ENCODE measurements around the gene FANCG.

Gene FANCG

GRCh38 chr9:35104586-35104985 lies 24.8 kb upstream of the FANCG start:
- no peak for DNase-seq (ENCODE audit: extremely low read depth in 1 of 2, low read depth in 1 of 2)

GRCh38 chr9:35103660-35104191 lies 24.0 kb upstream of the FANCG start:
- DNase-seq (ENCODE audit: extremely low read depth in 1 of 2, low read depth in 1 of 2), result no peak

- DNase-seq (ENCODE audit: extremely low read depth in 1 of 2, low read depth in 1 of 2), result peak; percentile 80 to 84
Measured at GRCh38 chr9:35102769-35103659, 23.3 kb upstream of the FANCG start, which contains the start of gene STOML2. Gene STOML2 (minus strand): TSS chr9:35103131. CDS start chr9:35103094, 37 bp downstream.

DNA sequence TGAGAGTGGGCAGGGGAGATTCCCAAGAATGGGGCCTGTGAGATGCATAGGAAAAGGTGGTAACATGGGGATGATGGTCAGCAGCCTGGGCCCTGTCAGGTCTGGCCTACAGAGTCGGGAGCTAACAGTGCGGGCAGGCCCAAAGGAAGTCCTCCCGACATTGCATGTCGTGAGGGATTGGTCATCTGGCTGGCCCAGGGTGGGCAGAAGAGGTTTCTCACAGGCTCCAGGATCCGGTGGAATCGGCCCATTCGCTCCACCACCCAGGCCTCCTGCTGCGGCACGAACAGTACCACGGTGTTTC lies 22.7 kb upstream of the FANCG start:
- no peak for DNase-seq (ENCODE audit: extremely low read depth in 1 of 2, low read depth in 1 of 2)

- no peak for DNase-seq (ENCODE audit: extremely low read depth in 1 of 2, low read depth in 1 of 2)
Measured at GRCh38 chr9:35097573-35097972, 17.8 kb upstream of the FANCG start.

DNA sequence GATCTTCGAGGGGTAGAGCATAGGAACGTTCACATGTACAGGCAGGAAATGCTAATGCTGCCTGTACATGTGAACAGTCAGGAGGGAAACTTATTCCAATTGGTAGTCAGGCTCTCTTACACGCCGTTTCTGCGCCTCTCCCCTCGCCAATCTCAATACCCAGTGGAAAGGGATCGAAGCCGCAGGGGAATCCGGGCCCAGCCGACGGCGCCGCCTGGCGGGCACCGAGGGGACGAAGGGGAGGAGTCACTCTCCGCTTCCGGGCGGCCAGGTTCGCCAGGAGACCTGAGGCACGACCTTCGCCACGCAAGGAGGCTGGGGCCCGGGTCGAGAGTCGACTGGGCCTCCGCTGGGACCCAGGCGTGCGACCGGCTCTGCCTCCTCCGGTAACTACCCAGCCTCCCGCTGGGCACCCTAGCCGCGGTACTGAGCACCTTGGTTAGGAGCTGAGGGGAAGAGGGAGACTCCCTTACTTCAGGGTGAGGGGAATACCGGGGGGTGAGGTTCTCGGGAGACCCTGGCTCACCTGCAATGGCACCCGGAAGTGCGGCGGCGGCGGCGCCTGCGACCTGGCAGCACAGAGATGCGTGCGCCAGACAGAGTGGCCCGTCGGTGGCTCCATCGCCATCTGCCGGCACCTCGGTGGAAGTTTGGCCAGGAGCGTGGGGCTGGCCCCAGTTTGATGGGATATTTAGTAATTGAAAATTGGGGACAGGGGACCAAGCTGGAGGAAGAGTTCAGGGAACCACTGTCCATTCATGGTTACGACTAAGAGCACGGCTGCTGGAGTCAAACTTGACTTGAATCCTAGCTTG lies 16.5 kb upstream of the FANCG start, which contains the start of gene PIGO:
Gene PIGO, minus strand, starts transcription at position 557 of the 815 bp plus-strand sequence. CDS start 1,026 bp downstream, outside the sequence.
- DNase-seq (ENCODE audit: extremely low read depth in 1 of 2, low read depth in 1 of 2), result peak; percentile 69 to 81

DNA sequence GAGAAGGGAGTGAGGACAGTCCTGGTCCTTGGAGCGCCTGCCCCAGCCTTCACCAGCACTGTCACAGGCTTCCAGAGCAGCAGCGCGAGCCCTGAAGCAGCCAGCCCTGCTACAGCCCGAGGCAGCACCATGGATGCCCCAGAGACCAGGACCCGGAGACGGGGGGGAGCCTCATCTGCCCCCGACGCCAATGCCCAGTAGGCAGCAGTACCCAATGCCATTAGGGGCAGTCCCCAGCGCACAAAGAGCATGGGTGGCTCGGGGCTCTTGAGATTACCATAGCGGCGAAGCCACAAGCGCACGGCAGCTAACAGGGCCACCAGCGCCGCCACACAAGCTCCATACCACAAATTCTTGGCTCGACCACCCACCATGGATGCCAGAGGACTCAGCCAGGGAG lies 11.8 kb upstream of the FANCG start:
- no peak for DNase-seq (ENCODE audit: extremely low read depth in 1 of 2, low read depth in 1 of 2)

GRCh38 chr9:35089434-35089833 lies 9.7 kb upstream of the FANCG start:
- no peak for DNase-seq (ENCODE audit: extremely low read depth in 1 of 2, low read depth in 1 of 2)

- DNase-seq (ENCODE audit: extremely low read depth in 1 of 2, low read depth in 1 of 2), result no peak
Measured at GRCh38 chr9:35085078-35085477, 5.3 kb upstream of the FANCG start.

DNA sequence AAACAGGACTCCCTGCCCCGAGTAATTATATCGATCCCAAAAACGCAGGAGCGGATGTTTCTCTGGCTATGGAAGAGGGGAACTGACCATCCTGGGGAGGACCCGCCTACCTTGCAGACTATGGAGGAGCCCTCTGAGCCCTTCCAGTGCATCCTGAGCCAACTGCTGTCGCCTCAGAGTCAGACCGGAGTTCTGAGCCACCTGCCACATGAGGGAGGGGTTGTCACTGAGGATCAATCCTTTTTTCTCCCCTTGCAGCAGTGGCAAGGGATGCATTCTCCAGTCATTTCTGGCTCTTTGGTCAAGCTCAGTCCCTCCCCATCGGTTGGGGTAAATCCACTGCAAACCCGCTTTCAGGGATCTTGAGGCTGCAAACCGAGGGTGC lies 709 bp downstream of the FANCG start:
- DNase-seq (ENCODE audit: extremely low read depth in 1 of 2, low read depth in 1 of 2), result no peak

- no peak for DNase-seq (ENCODE audit: extremely low read depth in 1 of 2, low read depth in 1 of 2)
Measured at GRCh38 chr9:35078066-35078465, 1.7 kb downstream of the FANCG start.

DNA sequence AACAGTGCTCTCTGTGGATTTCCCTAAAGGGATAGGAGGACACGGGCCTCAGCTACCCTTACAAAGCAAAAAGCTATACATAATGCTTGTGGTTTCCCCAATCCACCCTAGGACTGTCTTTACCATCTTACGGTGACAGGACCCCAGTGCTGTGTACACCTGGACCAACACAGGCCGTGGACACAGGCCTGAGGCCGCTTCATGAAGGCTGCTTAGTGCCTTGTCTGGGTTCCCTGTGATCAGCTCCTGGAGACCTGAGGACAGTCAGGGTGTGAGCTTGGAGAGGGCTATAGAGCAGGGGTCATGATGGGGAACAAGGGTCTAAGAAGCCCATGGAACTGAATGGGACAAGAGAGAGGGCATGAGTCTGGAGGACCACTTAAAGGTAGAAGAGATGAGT lies 2.9 kb downstream of the FANCG start:
- DNase-seq (ENCODE audit: extremely low read depth in 1 of 2, low read depth in 1 of 2), result no peak

DNA sequence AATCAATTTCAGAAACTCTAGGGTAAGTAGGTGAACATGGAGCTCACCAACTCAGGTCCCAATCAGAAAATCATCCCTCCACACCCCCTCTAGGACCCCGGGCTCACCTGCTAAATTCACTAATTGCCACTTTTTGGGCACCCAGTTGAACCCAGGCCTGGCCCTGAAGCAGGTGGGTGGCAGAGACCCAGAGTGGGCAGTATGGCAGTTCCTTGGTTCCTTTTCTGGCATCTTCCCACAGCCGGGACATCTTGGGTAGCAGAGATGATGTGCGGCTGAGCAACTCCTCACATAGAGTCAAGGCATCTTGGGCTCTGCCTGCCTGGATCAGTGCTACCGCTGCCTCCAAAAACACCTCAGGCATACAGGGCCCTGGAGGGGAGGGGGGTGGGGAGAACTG lies 4.4 kb downstream of the FANCG start:
- DNase-seq (ENCODE audit: extremely low read depth in 1 of 2, low read depth in 1 of 2), result no peak

DNA sequence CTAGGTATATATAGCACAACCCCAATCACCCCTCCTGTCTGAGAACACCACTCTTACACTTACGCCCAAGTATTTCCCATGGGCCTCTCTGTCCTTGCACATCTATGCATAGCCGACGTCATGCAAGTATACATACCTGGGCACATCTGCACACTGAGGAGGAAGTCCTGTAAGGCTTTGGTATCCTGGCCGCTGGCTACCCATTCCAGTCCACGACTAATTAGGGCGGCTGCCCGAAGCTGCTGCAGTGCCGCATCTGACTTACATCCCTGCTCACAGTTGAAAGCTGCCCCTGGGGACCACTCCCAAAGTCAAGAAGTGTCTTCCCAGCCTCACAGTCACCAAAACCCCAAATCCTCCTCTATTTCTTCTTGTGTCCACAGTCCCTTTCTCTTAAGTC lies 5.0 kb downstream of the FANCG start:
- DNase-seq (ENCODE audit: extremely low read depth in 1 of 2, low read depth in 1 of 2), result no peak

GRCh38 chr9:35074141-35074540 lies 5.6 kb downstream of the FANCG start:
- no peak for DNase-seq (ENCODE audit: extremely low read depth in 1 of 2, low read depth in 1 of 2)

DNA sequence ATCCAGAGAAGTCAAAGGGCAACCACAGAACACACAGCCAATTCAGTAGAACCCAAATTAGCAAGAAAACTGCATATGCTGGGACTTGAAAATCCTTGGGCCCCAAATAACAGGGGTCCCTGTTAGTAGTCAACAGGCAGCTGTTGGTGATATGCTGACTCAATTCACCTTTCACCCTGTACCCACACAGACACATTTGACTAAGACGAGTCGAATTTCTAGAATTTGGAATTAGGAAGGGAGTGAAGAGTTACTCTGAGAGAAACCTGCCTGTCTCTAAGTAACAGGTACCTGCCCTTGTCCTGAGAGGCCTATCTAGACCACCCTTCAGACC lies 6.5 kb downstream of the FANCG start:
- DNase-seq (ENCODE audit: extremely low read depth in 1 of 2, low read depth in 1 of 2), result no peak

DNA sequence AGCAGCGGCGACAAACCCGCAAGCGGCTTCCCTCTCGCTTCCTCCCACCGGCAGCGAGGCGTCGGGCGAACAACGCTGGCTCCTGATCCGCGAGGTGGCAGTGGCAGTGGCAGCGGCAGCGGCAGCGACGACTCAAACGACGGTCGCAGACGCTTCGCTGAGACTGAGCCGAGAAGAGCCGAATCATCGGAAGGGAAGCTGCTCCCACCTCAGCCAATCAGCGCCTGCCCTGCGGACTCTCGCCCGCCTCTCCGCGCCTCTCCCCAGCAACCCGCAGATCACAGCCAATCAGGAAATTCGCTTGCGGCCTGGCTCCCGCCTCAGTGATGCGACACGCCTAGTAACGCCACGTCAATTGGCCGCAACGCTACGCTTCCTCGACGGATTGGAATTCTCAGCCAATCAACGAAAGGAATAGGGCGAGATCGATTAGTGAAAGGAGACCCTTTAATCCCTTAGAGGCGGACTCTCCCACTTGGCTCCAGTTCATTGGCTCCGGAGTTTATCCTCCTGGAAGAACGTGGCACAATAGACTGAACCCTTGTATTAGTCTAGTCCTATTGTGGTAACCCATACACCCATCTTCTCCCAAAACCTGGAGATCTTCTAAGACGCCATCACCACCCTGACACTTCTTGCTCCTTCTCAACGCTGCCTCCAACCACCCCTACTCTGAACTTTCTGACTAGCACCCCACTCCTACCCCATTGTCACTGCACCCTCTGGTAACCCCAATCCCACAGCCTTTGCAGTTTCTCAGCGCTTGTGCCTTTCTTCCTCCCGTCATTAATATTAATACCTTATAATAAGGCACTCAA lies 7.1 kb downstream of the FANCG start, which contains the start of gene VCP:
Gene VCP, minus strand, starts transcription at position 165 of the 818 bp plus-strand sequence. CDS start 272 bp downstream, outside the sequence.
- DNase-seq (ENCODE audit: extremely low read depth in 1 of 2, low read depth in 1 of 2), result peak; percentile 91 to 96

- peak; percentile 26 to 56 for DNase-seq (ENCODE audit: extremely low read depth in 1 of 2, low read depth in 1 of 2)
Measured at GRCh38 chr9:35071814-35072460, 7.8 kb downstream of the FANCG start.

DNA sequence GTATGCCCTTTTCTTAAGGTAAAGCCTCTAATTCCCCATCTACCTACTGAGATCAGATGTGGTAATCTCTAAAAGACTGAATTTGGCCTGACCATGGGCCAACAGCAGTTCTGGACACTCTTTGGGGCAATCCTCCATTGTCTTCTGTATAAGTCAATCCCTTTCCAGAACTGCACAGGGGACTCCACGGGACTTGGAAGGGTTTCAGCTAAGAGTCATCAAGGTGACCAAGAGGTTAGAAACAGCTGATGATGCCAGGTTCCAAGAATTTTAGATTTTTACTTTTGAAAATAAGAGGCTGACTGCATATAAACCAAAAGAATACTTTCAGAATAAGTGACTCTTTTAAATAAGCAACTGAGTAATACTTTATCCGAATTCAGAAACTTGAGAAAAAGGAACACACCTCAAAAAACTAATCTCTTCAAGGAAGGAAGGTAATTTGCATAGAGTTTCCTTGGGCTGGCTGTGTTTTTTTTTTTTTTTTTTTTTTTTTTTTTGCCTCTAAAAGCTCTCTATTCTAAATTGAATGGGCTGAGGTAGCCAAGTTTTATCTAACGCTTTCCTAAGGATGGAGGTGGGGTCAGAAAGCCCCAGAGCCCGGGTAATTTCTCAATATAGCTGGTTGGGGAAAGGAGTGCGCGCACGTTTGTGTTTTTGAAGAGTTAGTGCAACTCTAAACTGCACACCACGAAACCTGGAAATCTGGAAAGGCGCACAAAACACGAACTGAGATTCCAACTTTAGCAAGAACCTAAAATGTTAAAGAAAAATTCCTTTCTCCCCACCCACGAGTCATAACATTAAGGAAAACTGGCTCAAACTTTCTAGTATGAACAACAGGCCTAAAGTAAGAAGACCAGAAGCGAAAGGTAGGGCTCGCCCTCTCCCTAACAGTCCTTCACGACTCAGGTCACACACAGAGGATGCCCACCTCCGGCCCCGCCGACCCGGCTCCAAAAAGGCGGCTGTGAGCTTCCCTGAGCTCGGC lies 8.6 kb downstream of the FANCG start:
- DNase-seq (ENCODE audit: extremely low read depth in 1 of 2, low read depth in 1 of 2), result no peak
